GM12801 (cell line): ENCODE measurements around the gene CNOT4.

ENCODE experiments used
- CTCF ChIP-seq: IDR thresholded peaks from one replicate; pipeline ENCODE4 v1.5.1; 2011; ENCODE audit warnings: control low read depth; ENCODE audit not compliant: insufficient read length; ENCODE audit errors: extremely low read depth

CNOT4 gene

GRCh38 chr7:135427166-135427565, 82.7 kb downstream of the CNOT4 start:
- no peak for TF ChIP-seq CTCF

DNA sequence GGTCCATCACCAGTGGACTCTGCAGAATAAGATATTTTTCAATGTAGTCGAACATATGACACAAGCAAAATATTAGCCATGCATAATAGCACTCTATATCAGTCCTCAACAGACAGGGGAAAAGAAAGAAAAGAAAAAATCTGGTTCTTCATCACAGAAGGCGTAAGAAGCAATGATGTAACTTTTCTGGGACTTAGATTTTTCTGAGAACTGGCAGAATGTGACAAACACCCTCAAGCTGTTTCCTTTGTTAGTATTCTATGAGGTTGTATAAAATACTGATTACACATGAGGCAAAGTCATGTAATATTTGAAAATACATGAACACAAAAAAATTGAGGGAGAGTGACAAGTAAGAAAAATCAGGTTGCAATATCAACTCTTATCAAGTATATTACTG, 84.9 kb downstream of the CNOT4 start:
- no peak for TF ChIP-seq CTCF

DNA sequence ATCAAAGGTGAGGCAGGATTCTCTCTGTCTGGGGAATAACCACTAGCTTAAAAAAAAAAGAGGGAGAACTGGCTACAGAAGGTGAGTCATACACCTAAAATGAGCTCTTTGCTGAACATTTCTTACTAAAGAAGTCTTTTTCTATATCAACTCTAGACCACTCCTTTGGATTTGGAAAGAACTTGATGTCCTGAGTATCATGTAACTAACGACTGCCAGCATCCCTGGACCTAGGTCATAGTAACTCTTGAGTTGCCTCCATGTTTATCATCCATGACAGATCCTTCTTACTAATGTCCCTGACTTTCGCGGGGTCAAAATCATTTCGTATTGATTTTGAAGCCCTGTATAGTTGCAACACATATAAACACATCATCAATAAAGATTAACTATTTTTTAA, 89.1 kb downstream of the CNOT4 start:
- TF ChIP-seq CTCF, result no peak

GRCh38 chr7:135416431-135416830, 93.5 kb downstream of the CNOT4 start:
- no peak for TF ChIP-seq CTCF

GRCh38 chr7:135414850-135415439, 95.0 kb downstream of the CNOT4 start:
- TF ChIP-seq CTCF, result no peak

DNA sequence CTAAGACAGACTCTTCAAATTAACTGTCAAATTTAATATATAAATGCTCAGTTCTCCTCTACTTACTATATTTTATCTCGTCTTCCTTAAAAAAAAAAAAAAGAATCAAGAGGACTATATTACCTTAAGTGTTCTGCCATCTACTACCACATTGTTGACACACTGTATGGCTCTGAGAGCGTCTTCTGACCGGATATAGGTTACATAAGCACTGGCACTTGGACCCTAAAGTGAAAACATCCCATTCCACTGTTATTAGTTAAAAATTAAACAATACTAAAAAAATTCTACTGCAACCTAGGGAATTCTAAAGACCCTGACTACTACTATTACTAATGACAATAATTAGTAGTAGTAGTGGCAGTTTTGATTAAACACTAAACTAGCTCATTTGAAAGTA, 95.7 kb downstream of the CNOT4 start:
- no peak for TF ChIP-seq CTCF

GRCh38 chr7:135411098-135411497, 98.8 kb downstream of the CNOT4 start:
- no peak for TF ChIP-seq CTCF
